NOMO-1 (cell line): ENCODE measurements around the gene GIPC3.
"Not testable (repeated sequence)": the region's sequence is repeated elsewhere in the genome, so short reads cannot be mapped to it uniquely, and the experiment has no call there.

Experiments used
- DNase-seq, 2 experiments: peaks; one replicate each; lab custom pipeline; 2025; ENCODE audit not compliant: unreplicated experiment in 2 of 2; lab: John Stamatoyannopoulos, UW

Gene GIPC3

DNA sequence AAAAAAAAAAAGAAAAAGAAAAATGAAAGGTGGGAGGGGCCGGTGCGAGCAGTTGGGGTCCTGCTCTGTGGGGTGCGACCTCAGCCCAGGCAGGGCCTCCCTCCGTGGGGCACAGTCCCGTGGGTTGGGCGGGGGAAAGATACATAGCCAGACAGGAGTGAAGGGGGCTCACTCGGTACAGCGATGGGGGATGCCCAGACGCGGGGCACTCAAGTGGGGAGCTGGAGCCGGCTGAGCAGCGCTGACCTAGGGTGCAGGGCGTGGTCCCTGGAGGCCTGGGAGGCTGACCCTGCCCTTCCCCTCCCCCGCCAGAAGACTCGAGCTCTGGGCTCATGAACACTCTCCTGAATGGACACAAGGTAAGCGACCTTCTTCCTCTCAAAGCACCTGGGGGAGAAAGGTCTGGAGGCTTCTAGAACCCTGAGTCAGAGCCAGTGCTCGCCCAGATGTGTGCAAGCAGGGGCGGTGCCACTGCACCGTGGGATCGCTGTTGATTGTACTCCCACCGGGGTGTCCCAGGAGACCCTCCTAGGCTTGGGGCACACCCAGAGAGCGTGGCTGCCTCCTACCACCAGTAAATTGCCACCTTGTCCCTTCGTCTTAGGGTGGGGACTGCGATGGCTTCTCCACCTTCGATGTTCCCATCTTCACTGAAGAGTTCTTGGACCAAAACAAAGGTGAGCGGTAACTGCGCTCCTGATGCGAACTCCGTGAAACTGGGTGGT is 9.2 kb upstream of the GIPC3 start:
- no peak for DNase-seq

DNA sequence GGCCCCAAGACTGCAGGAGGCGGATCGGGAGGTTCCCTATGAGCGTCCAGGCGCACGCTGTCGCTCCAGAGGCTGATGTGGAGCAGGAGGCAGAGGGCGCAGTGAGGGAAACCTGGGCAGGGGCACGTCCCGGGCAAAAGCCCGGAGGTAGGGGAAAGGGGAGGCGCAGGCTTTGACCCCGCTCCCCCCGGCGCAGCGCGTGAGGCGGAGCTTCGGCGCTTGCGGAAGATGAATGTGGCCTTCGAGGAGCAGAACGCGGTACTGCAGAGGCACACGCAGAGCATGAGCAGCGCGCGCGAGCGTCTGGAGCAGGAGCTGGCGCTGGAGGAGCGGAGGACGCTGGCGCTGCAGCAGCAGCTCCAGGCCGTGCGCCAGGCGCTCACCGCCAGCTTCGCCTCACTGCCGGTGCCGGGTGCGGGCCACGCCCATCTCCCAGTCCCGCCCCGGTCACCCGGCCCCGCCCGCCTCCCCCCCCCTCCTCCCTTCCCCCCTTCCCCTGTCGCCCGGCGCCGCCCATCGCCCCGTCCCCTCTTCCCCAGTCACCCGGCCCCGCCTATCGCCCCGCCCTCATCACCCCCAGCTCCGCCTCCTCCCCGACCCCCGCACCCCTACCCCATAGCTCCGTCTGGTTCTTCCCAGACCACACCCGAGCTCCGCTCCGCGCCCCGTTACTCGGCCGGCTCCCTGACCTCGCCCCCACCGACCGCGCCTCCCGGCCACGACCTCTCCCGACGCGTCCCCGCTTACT is 8.4 kb upstream of the GIPC3 start:
- no peak for DNase-seq

DNA sequence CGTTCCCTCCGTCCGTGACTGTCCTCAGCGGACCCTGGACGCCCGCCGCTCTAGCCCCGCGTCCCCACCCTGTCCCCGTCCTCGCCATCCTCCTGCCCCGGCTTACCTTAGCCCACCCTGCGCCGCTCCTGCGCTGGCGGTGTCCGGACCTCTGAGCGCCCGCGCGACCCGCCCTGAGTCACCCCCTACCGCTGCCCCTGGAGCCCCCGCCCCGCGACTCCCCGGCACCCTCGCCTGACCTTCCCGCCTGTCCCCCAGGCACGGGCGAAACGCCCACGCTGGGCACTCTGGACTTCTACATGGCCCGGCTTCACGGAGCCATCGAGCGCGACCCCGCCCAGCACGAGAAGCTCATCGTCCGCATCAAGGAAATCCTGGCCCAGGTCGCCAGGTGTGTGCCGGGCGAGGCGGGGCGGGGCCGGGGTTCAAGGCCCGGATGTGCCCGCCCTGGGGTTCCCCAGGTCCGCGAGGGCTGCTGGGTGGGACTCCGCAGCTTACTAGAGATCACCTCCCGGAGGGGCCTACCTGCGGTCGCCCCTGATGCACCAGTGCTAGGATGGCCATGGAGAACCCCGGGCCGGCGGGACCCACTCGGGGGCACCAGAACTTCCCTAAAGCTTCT is 7.4 kb upstream of the GIPC3 start:
- no peak for DNase-seq

DNA sequence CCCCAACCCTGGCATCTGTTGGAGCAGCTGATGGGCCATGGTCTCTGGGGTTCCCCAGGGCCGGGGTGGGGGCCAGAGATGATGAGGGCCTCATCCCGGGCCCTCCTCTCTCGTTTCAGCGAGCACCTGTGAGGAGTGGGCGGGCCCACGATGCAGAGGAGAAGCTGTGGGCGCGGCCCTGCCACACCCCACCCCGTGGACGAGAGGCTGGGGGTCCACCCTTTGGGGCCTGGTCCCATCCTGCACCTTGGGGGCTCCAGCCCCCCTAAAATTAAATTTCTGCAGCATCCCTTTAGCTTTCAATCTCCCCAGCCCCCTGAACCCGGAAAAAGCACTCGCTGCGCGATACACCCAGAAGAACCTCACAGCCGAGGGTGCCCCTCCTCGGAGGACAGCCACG is 6.9 kb upstream of the GIPC3 start:
- no peak for DNase-seq

DNA sequence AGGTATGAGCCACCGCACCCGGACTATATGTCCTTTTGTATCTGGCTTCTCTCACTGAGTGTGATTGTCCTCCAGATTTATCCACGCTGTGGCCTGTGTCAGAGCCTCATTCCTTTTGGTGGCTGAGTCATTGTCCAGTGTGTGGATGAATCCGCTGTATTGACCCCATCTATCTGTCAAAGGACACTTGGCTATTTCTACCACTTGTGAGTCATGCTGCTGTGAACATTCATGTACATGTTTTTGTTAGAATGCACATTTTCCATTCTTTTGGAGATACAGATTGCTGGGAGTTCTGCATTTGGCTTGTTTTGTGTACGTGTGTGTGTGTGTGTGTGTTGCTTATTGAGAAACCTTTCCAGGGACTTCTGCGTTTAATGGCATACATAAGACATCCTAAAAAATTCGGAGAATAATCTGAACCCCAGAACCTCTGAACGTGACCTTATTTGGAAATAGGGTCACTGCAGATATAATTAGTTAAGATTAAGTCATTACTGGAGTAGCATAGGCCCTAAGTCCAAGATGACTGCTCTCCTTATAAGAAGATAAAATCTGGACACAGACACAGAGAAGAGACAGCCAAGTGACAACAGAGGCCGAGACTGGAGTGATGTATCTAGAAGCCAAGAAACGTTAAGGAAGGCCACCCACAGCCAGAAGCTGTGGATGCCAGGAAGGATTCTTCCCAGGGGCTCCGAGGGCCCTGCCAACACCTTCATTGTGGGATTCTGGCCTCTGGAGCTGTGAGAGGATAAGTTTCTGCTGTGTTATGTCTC is 4.9 kb upstream of the GIPC3 start:
- no peak for DNase-seq

DNA sequence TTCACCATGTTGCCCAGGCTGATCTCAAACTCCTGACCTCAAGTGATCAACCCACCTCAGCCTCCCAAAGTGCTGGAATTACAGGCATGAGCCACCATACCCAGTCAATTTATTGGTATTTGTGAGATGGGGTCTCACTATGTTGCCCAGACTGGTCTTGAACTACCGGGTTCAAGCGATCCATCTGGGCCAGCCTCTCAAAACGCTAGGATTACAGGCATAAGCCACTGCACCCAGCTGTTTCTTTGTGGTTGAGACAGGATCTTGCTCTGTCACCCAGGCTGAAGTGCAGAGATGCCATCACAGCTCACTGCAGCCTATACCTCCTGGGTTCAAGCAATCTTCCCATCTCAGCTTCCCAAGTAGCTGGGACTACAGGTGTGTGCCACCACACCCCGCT is 3.5 kb upstream of the GIPC3 start:
- not testable (repeated sequence) for DNase-seq

DNA sequence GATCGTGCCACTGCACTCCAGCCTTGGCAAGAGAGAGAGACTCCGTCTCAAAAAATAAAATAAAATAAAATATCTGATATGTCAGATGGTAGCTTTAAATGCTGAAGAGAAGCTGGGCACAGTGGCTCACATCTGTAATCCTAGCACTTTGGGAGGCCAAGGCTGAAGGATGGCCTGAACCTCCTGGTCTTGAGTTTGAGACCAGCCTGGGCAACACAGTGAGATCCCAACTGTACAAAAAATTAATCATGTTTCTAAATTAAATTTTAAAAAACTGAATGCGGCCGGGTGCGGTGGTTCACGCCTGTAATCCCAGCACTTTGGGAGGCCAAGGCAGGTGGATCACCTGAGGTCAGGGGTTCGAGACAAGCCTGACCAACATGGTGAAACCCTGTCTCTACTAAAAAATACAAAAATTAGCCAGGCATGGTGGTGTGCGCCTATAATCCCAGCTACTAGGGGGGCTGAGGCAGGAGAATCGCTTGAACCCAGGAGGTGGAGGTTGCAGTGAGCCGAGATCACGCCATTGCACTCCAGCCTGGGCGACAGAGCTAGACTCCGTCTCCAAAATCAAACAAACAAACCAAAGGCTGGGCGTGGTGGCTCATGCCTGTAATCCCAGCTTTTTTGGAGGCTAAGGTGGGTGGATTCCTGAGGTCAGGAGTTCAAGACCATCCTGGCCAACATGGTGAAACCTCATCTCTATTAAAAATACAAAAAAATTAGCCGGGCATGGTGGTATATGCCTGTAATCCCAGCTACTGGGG is 1.1 kb upstream of the GIPC3 start:
- DNase-seq, result not testable (repeated sequence)

DNA sequence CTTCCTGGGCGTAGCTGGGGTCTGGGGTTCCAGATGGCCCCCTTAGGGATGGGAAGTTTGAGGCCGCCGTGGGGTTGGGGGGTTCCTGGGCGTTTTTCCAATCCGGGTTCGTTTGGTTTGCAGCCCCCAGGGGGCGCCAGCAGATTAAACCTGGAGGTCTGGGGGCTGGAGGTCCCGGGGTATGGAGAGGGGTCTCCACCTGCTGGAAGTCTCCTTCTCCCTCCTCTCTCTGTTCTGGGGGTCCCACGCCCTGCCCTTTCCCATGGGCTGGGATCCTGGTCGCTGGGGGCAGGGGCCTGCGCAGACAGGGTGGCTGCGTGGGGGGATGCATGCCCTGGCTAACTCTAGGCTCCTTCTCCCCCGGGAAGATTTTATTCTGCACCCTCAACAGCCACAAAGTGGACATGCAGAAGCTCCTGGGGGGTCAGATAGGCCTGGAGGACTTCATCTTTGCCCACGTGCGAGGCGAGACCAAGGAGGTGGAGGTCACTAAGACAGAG is 899 bp downstream of the GIPC3 start:
- DNase-seq, result no peak

DNA sequence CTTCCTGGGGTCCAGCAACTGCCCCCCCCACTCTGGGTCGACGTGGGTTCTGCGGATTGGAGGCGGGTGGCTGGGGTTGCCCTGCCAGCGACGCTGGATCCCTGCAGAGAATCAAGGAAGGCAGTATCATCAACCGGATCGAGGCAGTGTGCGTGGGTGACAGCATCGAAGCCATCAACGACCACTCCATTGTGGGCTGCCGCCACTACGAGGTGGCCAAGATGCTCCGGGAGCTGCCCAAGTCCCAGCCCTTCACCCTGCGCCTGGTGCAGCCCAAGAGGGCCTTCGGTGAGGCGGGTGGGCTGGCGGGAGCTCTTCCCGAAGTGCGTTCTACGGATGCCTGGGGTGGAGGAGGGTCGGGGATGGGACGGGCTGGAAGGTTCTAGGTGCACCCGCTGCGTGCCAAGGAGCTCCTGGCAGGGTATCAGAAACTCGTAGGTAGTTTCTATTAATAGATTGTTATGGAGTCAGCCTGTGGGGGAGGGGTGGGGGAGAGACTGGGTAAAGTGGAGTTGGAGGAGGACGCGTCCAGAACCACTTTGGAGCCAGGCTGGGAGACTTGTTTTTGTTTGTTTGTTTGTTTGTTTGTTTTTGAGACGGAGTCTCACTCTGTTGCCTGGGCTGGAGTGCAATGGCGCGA is 1.5 kb downstream of the GIPC3 start:
- DNase-seq, result no peak

DNA sequence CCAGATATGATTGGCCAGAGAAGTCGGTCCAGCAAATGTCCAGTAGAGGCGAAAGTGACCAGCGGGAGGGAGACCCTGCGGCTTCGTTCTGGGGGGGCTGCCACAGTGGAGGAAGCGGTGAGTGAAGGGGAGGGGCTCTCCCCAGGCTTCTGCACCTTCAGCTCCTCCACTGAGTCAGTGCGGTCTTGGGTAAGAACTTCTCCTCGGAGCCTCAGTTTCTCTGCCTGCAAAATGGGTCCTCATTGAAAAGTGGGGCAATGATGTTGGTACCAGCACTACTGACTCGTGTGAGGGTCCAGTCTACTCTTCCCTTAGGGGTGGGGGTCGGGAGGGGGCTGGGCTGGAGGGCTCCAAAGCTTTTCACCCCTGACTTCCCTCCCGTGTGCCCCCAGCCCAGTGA is 4.2 kb downstream of the GIPC3 start:
- no peak for DNase-seq

DNA sequence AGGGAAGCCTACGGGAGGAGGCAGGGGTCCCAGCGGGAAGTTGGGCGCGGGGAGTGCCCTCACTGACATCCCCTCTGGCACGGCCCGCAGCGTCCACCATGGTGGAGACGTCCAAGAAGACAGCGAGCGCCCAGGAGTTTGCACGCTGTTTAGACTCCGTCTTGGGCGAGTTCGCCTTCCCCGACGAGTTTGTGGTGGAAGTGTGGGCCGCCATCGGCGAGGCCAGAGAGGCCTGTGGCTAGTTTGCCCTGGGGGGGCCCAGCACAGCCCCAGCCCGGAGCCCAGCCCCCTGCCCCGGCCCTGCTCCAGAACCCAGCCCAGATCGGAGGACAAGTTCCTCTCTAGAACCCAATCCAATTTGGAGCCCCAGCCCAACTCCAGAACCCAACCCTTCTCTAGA is 4.7 kb downstream of the GIPC3 start:
- DNase-seq, result no peak

DNA sequence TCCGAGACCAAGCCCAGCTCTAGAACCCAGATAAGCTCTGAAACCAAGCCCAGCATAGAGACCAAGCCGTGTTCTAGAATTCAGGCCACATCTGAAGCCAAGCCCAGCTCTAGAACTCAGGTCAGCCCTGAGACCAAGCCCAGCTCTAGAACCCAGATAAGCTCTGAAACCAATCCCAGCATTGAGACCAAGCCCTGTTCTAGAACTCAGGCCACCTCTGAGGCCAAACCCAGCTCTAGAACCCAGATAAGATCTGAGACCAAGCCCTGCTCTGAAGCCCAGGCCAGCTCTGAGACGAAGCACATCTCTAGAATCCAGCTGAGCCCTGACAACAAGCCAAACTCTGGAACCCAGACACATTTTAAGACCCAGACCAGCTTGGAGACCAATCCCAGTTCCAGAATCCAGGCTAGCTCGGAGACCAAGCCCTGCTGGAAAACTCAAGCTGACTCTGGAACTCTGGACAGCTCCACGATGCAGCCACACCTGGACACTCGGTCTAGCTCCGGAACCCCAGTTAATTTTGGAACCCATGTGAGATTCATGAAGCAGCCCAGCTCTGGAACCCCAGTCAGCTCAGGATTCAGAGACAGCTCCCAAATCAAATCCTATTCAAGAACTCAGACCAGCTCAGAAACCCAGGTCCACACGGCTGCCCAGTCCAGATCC is 5.8 kb downstream of the GIPC3 start:
- no peak for DNase-seq

DNA sequence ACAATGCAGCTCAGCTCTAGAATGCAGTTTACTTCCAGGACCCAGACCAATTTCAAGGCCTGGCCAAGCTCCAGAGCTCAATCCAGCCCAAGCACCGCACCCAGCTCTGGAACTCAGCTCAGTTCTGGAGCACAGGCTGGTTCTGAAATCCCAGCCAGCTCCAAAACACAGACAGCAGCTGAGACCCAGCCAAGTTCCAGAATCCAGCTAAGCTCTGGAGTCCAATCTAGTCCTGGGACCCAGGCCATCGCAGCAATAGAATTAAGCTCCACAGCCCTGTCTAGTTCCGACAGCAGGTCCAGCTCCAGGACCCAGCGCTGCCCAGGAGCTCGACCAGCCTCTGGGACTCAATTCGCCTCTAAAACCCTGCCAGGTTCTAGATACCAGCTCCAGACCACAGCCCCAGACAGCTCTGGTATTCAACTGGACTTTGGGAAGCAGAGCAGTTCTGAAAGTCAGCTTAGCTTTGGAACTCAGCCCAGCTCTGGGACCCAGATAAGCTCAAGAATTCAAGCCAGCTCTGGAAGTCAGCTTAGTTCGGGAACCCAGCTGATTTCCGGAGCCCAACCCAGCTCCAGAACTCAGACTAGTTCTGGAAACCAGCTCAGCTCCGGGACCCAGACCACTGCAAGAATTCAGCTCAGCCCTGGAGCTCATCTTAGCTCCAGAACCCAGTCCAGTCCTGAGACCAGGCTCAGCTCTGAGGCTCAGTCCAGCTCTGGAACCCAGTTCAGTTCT is 6.8 kb downstream of the GIPC3 start:
- DNase-seq, result no peak

DNA sequence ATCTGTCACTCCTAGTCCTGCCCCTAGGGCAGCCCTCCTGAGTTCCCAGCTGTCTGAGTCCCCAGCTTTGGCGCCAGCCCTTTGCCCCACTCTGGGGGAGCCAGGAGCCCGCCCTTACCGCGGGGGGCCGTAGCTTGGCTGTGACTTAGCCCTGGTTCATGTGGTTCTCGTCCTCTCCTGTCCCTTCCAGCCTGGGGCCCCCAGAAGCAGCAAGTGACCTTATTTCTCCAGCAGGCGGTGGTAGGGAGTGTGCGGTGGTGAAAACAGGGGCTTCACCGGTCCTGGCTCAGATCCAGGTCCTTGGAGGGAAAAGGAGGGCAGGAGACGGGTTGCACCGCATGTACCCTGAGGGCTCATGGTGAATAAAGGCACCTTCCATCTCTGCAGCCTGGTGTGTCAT is 7.9 kb downstream of the GIPC3 start:
- no peak for DNase-seq

DNA sequence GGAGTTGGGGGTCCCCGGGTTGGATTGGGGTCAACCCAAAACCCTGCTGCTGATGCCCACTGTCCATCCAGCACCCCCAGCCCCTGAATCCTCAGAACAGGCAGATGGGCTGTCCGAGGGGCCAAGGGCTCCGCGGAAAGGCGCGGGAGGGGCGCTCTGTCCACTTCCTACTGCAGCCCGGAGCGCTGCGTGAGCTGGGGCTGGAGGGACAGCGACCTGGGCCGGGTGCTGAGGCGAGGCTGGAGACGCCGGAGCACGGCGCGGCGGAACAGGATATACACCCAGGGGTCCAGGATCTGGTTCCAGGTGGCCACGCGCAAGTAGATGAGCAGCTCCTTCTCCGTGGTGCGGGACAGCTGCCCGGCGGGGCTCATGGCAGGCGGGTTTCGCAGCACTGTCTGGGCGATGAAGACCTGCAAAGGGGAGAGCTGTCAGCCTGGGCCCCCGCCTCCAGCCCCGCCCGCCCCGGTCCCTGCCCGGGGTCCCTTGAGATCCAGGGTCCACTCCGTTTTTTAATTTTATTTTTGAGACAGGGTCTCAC is 10.3 kb downstream of the GIPC3 start:
- no peak for DNase-seq

DNA sequence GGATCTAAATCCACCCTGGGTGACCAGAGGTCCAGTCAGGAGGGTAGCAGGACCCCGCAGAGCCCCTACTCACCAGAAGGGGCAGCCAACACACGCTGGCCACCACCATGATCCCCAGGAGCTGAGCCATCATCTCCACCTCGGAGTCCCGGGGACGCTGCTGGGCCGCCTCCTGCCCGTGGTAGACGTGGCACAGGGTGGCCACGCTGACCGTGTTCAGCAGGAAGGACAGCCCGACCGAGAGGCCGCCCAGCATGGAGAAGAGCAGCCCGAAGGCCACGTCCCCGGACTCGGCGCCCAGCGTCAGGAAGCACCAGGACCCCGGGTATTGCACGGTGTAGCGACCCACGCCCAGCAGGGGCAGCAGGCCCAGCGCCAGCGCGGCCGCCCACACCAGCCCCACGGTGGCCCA is 14.5 kb downstream of the GIPC3 start:
- DNase-seq, result no peak

DNA sequence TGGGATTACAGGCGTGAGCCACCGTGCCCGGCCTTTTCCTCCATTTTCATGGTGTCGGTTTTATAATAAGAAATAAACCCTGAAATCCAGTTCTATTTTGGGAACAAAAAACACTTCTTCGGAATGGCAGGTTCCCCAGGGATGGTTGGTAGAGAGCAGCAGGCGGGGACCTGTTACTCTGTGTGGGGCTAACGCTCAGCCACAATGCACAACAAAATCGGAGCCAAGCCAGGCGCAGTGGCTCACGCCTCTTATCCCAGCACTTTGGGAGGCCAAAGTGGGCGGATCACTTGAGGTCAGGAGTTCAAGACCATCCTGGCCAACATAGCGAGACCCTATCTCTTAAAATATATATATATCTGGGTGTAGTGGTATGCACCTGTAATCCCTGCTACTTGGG is 15.7 kb downstream of the GIPC3 start:
- no peak for DNase-seq

DNA sequence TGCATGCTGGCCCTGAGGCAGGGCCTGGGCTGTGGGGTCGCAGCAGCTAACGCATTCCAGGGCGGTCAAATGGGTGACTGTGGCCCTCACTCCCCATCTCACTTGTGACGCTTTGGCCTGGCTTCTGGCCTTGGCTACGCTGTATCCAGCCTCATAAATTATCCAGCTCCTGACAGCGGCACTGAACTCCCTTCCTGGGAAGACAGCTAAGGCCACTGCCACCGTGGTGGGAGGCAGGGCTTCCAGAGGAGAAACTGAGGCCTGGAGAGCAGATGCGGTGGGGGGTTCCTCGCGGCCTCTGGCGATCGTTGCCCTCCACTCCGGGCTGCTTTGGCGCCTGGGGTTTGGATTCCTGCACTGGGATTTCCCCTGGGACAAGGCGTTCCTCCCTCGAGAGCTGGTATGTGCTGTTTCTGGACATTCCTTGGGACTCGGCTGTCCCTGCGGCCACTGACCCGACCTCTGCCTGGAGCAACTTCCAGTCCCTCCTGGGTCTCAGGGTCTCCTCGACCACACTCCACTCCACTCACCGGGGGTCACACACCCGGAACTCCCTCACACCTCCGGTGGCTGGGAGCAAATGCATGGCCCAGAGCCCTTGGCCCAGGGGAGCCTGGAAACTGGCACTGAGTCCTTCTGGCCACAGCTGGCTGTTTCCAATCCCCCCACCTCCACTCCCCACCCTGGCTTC is 18.0 kb downstream of the GIPC3 start:
- DNase-seq, result no peak
